ENCODE data around the gene SRPRB. TPM values are rescaled to one million over a fixed set of nuclear protein-coding genes. Genes with fewer than 3 reads are reported as not detected.

Gene SRPRB
- polyA plus RNA-seq, 1 of the 3 experiments (the other 2 are of a cell fraction) = 54.3 TPM

DNA sequence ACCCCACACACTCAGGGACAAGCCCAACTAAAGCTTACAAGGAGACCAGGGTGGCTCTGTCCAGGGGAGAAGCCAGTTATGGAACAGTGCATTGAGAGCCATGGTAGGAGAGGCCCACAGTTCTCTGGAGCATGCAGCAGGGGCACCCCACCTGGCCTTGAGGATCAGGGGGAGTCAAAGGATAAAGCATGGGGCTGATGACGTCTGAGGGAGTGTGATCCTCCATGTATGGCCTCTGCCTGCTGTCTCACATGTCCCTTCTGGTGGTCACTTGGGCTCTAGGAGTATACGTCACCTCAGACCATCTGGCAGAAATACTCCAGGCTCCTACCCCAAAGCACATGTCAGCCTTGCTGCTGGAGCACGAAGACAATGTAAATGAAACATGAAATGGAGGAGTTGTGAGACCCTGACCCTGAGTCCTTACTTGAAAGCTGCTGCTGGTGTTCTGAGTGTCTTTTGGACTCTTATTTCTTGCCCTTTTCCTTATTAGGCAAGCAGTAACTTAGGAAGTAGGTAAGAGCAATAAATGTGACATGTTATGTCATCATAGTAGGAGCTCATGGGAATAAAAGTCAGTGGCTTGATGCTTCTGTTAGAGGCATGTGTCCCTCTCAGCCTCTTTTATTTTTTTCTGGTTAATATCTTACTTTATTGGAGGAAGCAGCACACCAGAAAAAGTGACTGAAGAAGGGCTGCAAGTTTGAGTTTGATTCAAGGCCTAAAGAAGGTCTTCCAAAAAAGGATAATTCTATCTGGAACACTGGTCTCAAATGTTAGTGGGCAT lies 15.5 kb downstream of the SRPRB start:
- WGBS (ENCODE audit: low lambda C conversion rate) = 100% methylated on average over 1 of the region's 3 CpGs
- CTCF ChIA-PET = interaction anchor here (0.8 to 6.0 kb wide), 7 partner anchors 15 to 392 kb away, joined by 3 to 103 read pairs (median 3); partner anchors contain the start of gene SRPRB

DNA sequence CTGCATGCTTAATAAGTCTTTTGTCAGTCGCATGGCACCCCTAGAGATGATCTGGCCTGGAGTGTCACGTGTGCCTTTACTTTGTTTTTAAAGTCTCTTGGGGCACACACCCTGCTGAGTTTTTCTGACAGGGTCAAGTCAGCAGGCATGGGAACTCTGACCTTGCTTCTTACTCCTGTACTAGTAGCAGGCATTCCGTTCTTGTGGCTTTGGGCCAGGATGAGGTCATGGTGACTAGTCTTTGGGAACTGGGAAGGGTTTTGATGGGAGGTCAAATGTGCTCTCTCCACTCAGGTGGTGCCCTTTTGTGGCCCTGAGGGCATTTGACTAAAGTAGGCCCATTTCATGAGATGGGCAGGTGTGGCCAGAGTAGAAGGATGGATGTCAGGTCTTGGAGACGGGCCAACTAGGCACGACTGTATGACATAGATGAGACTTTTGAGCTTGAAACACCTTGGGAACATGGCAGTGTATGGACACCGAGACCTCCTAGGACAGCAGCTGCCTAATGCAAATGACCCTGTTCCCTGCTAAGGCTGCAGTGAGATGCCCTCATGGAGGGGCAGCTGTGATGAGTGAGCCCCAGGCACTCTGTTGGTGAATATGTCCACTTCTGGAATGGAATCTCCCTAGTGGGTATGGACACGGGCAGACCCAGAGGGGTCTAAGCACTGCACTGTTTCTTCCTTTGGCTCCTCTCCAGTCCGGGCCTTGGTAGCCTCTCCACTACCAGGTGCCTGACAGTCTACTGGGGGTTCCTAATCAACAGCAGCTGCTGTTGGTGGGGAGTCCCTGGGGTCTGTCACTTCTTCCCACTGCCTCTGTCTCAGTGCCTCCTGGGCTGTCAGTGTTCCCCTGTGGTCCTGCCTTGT lies 16.4 kb downstream of the SRPRB start:
- no peak overlapping the region for H3K4me3 ChIP-seq (ENCODE audit: low read depth in 2 of 2, low read length in 1 of 2)
- WGBS (ENCODE audit: low lambda C conversion rate) = 76% methylated on average over 4 of the region's 8 CpGs
- peaks cover 43 to 61% of the 10 kb centered on the region in 2 experiments for H3K36me3 ChIP-seq (replicated peaks in 1 of 2; ENCODE audit: control insufficient read depth in 1 of 2, insufficient read depth in 2 of 2, low read length in 1 of 2)
- TF ChIP-seq, protein P1, sequence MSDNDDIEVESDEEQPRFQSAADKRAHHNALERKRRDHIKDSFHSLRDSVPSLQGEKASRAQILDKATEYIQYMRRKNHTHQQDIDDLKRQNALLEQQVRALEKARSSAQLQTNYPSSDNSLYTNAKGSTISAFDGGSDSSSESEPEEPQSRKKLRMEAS (IDR thresholded peaks at IDR 0.05; ENCODE audit: low read depth) = no peak
- TF ChIP-seq NFIC (IDR thresholded peaks at IDR 0.05; ENCODE audit: borderline replicate concordance) = peak; percentile 61
- H3K9me3 ChIP-seq = no peaks in the 10 kb centered on the region
- no peaks in the 10 kb centered on the region for H3K4me1 ChIP-seq (ENCODE audit: control insufficient read depth in 1 of 2, insufficient read depth in 2 of 2, low read depth in 1 of 2, low read length in 1 of 2)
- no peak overlapping the region for H3K27ac ChIP-seq (ENCODE audit: low read depth in 2 of 2, low read length in 1 of 2)
- H3K9ac ChIP-seq = no peak overlapping the region
- H3K9me2 ChIP-seq = no peaks in the 10 kb centered on the region
- no peaks in the 10 kb centered on the region for H3K79me2 ChIP-seq (ENCODE audit: insufficient read depth)
- H3K27me3 ChIP-seq (ENCODE audit: insufficient read depth) = no peaks in the 10 kb centered on the region
- H3F3A ChIP-seq (replicated peaks; ENCODE audit: insufficient read depth) = peaks cover 6% of the 10 kb centered on the region
- H3K4me2 ChIP-seq = no peak overlapping the region
- CTCF ChIA-PET = interaction anchor here (1.7 to 6.0 kb wide), 3 partner anchors 16 to 108 kb away, joined by 4 to 103 read pairs (median 10); partner anchors contain the start of gene SRPRB
- 0 out of 2 replicates have a peak, but pooled peaks cover 3% of the 10 kb centered on the region for H4K20me1 ChIP-seq (ENCODE audit: insufficient read depth)
- POLR2A ChIA-PET = no interaction called here
- no peak overlapping the region for H2AFZ ChIP-seq (ENCODE audit: low read depth)
- DNase-seq = no peak

More for the DNA sequence above, 15.5 kb downstream of the SRPRB start:
- H3K4me3 ChIP-seq (ENCODE audit: low read depth in 2 of 2, low read length in 1 of 2) = no peak overlapping the region
- POLR2A ChIA-PET = no interaction called here
- H3K79me2 ChIP-seq (ENCODE audit: insufficient read depth) = no peaks in the 10 kb centered on the region
- H3K4me2 ChIP-seq = no peak overlapping the region
- no peak overlapping the region for H3K27ac ChIP-seq (ENCODE audit: low read depth in 2 of 2, low read length in 1 of 2)
- peaks cover 6% of the 10 kb centered on the region for H3F3A ChIP-seq (replicated peaks; ENCODE audit: insufficient read depth)
- no peak for DNase-seq
- TF ChIP-seq RFX5 (IDR thresholded peaks at IDR 0.05; ENCODE audit: low read length) (no peak), TEAD4 (IDR thresholded peaks at IDR 0.05; ENCODE audit: borderline replicate concordance, insufficient read depth) (no peak), MXI1 (IDR thresholded peaks at IDR 0.05; ENCODE audit: low read depth, low read length) (no peak), JUND (IDR thresholded peaks at IDR 0.05) (no peak), ELF1 (IDR thresholded peaks at IDR 0.05) (no peak), TAF1 (IDR thresholded peaks at IDR 0.05; ENCODE audit: borderline replicate concordance, low read depth, low read length) (no peak)
- H3K4me1 ChIP-seq (ENCODE audit: control insufficient read depth in 1 of 2, insufficient read depth in 2 of 2, low read depth in 1 of 2, low read length in 1 of 2) = no peaks in the 10 kb centered on the region
- 0 out of 2 replicates have a peak, but pooled peaks cover 3% of the 10 kb centered on the region for H4K20me1 ChIP-seq (ENCODE audit: insufficient read depth)
- peaks cover 51 to 68% of the 10 kb centered on the region in 2 experiments for H3K36me3 ChIP-seq (replicated peaks in 1 of 2; ENCODE audit: control insufficient read depth in 1 of 2, insufficient read depth in 2 of 2, low read length in 1 of 2)
- H3K9me2 ChIP-seq = no peaks in the 10 kb centered on the region
- no peak overlapping the region for H2AFZ ChIP-seq (ENCODE audit: low read depth)
- H3K27me3 ChIP-seq (ENCODE audit: insufficient read depth) = no peaks in the 10 kb centered on the region
- H3K9me3 ChIP-seq = no peaks in the 10 kb centered on the region
- no peak overlapping the region for H3K9ac ChIP-seq

DNA sequence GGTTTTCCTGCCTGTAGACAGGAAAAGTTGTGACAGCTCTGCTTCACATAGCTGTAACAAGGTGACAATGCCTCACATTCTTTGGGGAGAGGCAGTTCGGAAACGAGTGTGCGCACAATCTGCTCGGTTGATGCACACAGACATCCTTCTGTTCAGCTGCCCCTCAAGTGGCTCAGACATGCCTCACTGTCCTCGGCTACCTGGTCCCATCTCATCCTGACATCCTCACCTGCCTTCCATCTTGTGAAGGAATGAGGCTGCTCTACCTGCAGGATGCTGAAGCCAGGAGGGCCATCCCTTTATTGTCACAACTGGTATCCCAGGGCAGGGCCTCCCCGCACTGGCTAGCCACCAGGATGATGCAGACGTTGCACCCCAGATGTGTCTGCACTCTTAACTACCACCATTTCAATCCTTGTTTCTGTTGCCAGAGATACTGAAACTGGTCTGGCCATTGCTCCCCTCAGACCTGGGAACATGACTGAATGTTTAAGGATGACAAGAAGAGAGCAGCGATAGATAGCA lies 19.4 kb downstream of the SRPRB start:
- peaks cover 18 to 40% of the 10 kb centered on the region in 2 experiments for H3K36me3 ChIP-seq (replicated peaks in 1 of 2; ENCODE audit: control insufficient read depth in 1 of 2, insufficient read depth in 2 of 2, low read length in 1 of 2)
- no peak overlapping the region for H3K9ac ChIP-seq
- H4K20me1 ChIP-seq (ENCODE audit: insufficient read depth) = no peaks in the 10 kb centered on the region
- H3K27ac ChIP-seq (ENCODE audit: low read depth in 2 of 2, low read length in 1 of 2) = no peak overlapping the region
- no peaks in the 10 kb centered on the region for H3F3A ChIP-seq (replicated peaks; ENCODE audit: insufficient read depth)
- 94% methylated on average over 8 of the region's 8 CpGs for WGBS (ENCODE audit: low lambda C conversion rate)
- no peaks in the 10 kb centered on the region for H3K27me3 ChIP-seq (ENCODE audit: insufficient read depth)
- H3K79me2 ChIP-seq (ENCODE audit: insufficient read depth) = no peaks in the 10 kb centered on the region
- H3K9me2 ChIP-seq = no peaks in the 10 kb centered on the region
- CTCF ChIA-PET = no interaction called here
- DNase-seq = no peak
- no peaks in the 10 kb centered on the region; a peak in 1 of 4 replicates for H3K4me1 ChIP-seq (ENCODE audit: control insufficient read depth in 1 of 2, insufficient read depth in 2 of 2, low read depth in 1 of 2, low read length in 1 of 2)
- no peak overlapping the region for H3K4me3 ChIP-seq (ENCODE audit: low read depth in 2 of 2, low read length in 1 of 2)
- no peak for TF ChIP-seq ELF1 (IDR thresholded peaks at IDR 0.05)
- no peak for TF ChIP-seq MXI1 (IDR thresholded peaks at IDR 0.05; ENCODE audit: low read depth, low read length)
- TF ChIP-seq SIN3A (IDR thresholded peaks at IDR 0.05; ENCODE audit: borderline replicate concordance, low read depth, low read length) = no peak
- TF ChIP-seq JUND (IDR thresholded peaks at IDR 0.05) = no peak
- TF ChIP-seq RAD21 (IDR thresholded peaks at IDR 0.05; ENCODE audit: low read length) = no peak
- H3K4me2 ChIP-seq = no peak overlapping the region
- H3K9me3 ChIP-seq = no peaks in the 10 kb centered on the region
- POLR2A ChIA-PET = no interaction called here
- H2AFZ ChIP-seq (ENCODE audit: low read depth) = no peak overlapping the region

Data from SK-N-SH (cell line).